ENCODE results near the gene RNF214. TPM values are rescaled to one million over a fixed set of nuclear protein-coding genes. Genes with fewer than 3 reads are reported as not detected.

RNF214 gene
- total and polyA plus RNA-seq, 2 of the 13 experiments (the other 11 are each of a cell fraction or from before 2014, with no cell fraction given), result 10.7 to 12.6 TPM

DNA sequence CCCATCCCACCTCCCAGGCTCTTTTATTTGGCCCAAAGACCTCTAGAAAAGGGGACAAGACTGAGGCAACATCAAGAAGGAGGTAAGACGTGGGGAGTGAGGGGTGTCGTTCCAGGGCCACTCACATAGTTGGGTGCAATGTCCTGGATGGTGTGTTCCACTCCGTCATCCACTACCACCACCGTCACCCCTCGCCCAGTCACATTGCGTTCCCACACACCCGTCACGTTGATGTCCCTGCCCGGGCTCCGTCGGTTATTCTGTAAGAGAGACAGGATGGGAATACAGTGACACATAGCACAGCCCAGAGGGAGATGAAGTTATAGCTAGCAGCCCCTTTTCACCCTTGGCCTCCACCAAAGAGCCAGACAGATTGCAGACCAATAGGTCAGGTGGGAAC is 4.4 kb upstream of the RNF214 start:
- no TSS peak for BruUV-seq (replicated peaks)
- no peak overlapping the region for H3K27ac ChIP-seq (ENCODE audit: extremely low read length, insufficient read depth, low read length)
- H3K4me2 ChIP-seq (ENCODE audit: low read depth, low read length), result no peak overlapping the region
- no peak overlapping the region for H3K9ac ChIP-seq (ENCODE audit: insufficient read depth, low read depth, low read length)
- ChIA-PET POLR2A (no interaction called here), CTCF (ENCODE audit: low intra/inter-chr PET ratio, low total read pairs) (interaction anchor here (3.0 kb wide), 1 partner anchor 47 kb away, joined by 32 read pairs; no protein-coding TSS in a partner anchor)
- no peak overlapping the region for H2AFZ ChIP-seq (ENCODE audit: low read length)
- H3K27me3 ChIP-seq (ENCODE audit: control insufficient read depth in 1 of 2, insufficient read depth in 2 of 2, low read length in 2 of 2), result no peaks in the 10 kb centered on the region
- H3K79me2 ChIP-seq (ENCODE audit: insufficient read depth, low read length), result peaks cover 3% of the 10 kb centered on the region
- no peak overlapping the region for H3K4me3 ChIP-seq (replicated peaks in 1 of 3; ENCODE audit: insufficient read depth in 1 of 3, low read depth in 2 of 3, low read length in 3 of 3)
- H3K36me3 ChIP-seq (replicated peaks in 1 of 2; ENCODE audit: control insufficient read depth in 1 of 2, insufficient read depth in 2 of 2, low read length in 2 of 2), result peaks cover 2 to 9% of the 10 kb centered on the region in 2 experiments; a peak in 1 of 5 replicates
- ATAC-seq, result no peak
- H4K20me1 ChIP-seq (ENCODE audit: insufficient read depth, low read length), result no peaks in the 10 kb centered on the region
- DNase-seq (ENCODE audit: low spot score), result no peak
- FAIRE-seq, result no peak
- H3K4me1 ChIP-seq (ENCODE audit: insufficient read depth, low read length), result peaks cover 32% of the 10 kb centered on the region
- in situ Hi-C loops (cut with HindIII; ENCODE audit: extremely low pct_ligation_motif_present, low pct_unique_long_range_greater_than_20kb), result no loop called here
- no peak for TF ChIP-seq ZNF546 (CRISPR knock-in tag; conservative IDR thresholded peaks at IDR 0.05)
- TF ChIP-seq SP140L (CRISPR knock-in tag; IDR thresholded peaks at IDR 0.05; ENCODE audit: borderline replicate concordance), result no peak
- TF ChIP-seq USF2 (IDR thresholded peaks at IDR 0.05; ENCODE audit: low read depth, low read length), result no peak
- no peak for TF ChIP-seq USF2 (CRISPR knock-in tag; IDR thresholded peaks at IDR 0.05; ENCODE audit: borderline replicate concordance)
- TF ChIP-seq, protein P1, sequence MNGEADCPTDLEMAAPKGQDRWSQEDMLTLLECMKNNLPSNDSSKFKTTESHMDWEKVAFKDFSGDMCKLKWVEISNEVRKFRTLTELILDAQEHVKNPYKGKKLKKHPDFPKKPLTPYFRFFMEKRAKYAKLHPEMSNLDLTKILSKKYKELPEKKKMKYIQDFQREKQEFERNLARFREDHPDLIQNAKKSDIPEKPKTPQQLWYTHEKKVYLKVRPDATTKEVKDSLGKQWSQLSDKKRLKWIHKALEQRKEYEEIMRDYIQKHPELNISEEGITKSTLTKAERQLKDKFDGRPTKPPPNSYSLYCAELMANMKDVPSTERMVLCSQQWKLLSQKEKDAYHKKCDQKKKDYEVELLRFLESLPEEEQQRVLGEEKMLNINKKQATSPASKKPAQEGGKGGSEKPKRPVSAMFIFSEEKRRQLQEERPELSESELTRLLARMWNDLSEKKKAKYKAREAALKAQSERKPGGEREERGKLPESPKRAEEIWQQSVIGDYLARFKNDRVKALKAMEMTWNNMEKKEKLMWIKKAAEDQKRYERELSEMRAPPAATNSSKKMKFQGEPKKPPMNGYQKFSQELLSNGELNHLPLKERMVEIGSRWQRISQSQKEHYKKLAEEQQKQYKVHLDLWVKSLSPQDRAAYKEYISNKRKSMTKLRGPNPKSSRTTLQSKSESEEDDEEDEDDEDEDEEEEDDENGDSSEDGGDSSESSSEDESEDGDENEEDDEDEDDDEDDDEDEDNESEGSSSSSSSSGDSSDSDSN (CRISPR knock-in tag; IDR thresholded peaks at IDR 0.05), result no peak
- no peak for TF ChIP-seq ZNF292 (CRISPR knock-in tag; IDR thresholded peaks at IDR 0.05; ENCODE audit: borderline replicate concordance, low read depth)
- TF ChIP-seq XRCC5 (optimal IDR thresholded peaks at IDR 0.05; ENCODE audit: low read length), result no peak
- TF ChIP-seq, protein P2, sequence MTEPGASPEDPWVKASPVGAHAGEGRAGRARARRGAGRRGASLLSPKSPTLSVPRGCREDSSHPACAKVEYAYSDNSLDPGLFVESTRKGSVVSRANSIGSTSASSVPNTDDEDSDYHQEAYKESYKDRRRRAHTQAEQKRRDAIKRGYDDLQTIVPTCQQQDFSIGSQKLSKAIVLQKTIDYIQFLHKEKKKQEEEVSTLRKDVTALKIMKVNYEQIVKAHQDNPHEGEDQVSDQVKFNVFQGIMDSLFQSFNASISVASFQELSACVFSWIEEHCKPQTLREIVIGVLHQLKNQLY (CRISPR knock-in tag; IDR thresholded peaks at IDR 0.05), result no peak
- TF ChIP-seq GABPB1 (CRISPR knock-in tag; IDR thresholded peaks at IDR 0.05), result no peak
- TF ChIP-seq NR2C2 (CRISPR knock-in tag; IDR thresholded peaks at IDR 0.05; ENCODE audit: borderline replicate concordance), result no peak
- no peak for TF ChIP-seq TGIF2 (CRISPR knock-in tag; IDR thresholded peaks at IDR 0.05)
- intact Hi-C loops (cut with micrococcal nuclease; ENCODE audit: unreplicated experiment), result loop anchor here (10.0 kb wide), 1 partner anchor 123 kb away; no protein-coding TSS in a partner anchor
- no peaks in the 10 kb centered on the region for H3K9me3 ChIP-seq (ENCODE audit: low read length)
- WGBS (ENCODE audit: low lambda C conversion rate), result 95% methylated on average over 11 of the region's 11 CpGs

Data from HepG2 (cell line).